CD14-positive monocyte (primary cell): Measurements from ENCODE around the gene ADCY1. TPM values are rescaled to one million over a fixed set of nuclear protein-coding genes. Genes with fewer than 3 reads are reported as not detected.

ENCODE experiments used
- DNase-seq, 3 donors: peaks; one replicate each; pipeline ENCODE4 v3.0.0-alpha.2; 2011 to 2022
- H2AFZ ChIP-seq: 2 replicates; pipeline ENCODE4 v1.6.0; 2012; ENCODE audit warnings: mild to moderate bottlenecking, low read depth, low read length, inconsistent platforms; ENCODE audit not compliant: insufficient read depth, poor library complexity, severe bottlenecking
- H3K27ac ChIP-seq, 2 donors: 1 replicate in 1 of 2; 2 replicates in 1 of 2; pipeline ENCODE4 v1.5.1; 2012 to 2013; ENCODE audit warnings: low read length in 2 of 2, control low read depth in 1 of 2, inconsistent platforms in 1 of 2, low read depth in 1 of 2, mild to moderate bottlenecking in 1 of 2
- H3K27me3 ChIP-seq, 2 donors: one replicate each; pipeline versions ENCODE4 v1.6.0 to v1.6.1; 2011 to 2013; ENCODE audit warnings: low read length in 2 of 2; ENCODE audit not compliant: control insufficient read depth in 2 of 2, insufficient read depth in 2 of 2
- H3K36me3 ChIP-seq, 2 donors: replicated peaks in 1 of 2; 1 replicate in 1 of 2; 2 replicates in 1 of 2; pipeline versions ENCODE4 v1.5.1 to v1.6.1; 2012 to 2013; ENCODE audit warnings: low read length in 2 of 2, control low read depth in 1 of 2, inconsistent platforms in 1 of 2, mild to moderate bottlenecking in 1 of 2; ENCODE audit not compliant: insufficient read depth in 2 of 2, control insufficient read depth in 1 of 2
- H3K4me1 ChIP-seq, 2 donors: 1 replicate in 1 of 2; 2 replicates in 1 of 2; pipeline versions ENCODE4 v1.5.1 to v1.6.1; 2012 to 2013; ENCODE audit warnings: low read length in 2 of 2, control low read depth in 1 of 2, inconsistent platforms in 1 of 2, mild to moderate bottlenecking in 1 of 2, moderate library complexity in 1 of 2; ENCODE audit not compliant: insufficient read depth in 2 of 2, control insufficient read depth in 1 of 2
- H3K4me2 ChIP-seq: replicated peaks from 2 replicates; pipeline ENCODE3; 2012; ENCODE audit warnings: low read length, moderate library complexity, mild to moderate bottlenecking; ENCODE audit not compliant: poor library complexity, severe bottlenecking; ENCODE audit errors: extremely low read depth
- H3K4me3 ChIP-seq, 3 experiments: fragments of 200-600 bp in 1 of 3; sonication (generic) in 1 of 3; replicated peaks in 1 of 3; 1 replicate in 2 of 3; 2 replicates in 1 of 3; pipeline ENCODE4 v1.5.1; 2011 to 2013; ENCODE audit warnings: low read length in 3 of 3, mild to moderate bottlenecking in 3 of 3, control low read depth in 2 of 3, low read depth in 2 of 3, inconsistent platforms in 1 of 3, moderate library complexity in 1 of 3
- H3K79me2 ChIP-seq: 2 replicates; pipeline ENCODE4 v1.6.0; 2012; ENCODE audit warnings: mild to moderate bottlenecking, control low read depth, inconsistent platforms, low read length, moderate library complexity; ENCODE audit not compliant: insufficient read depth
- H3K9ac ChIP-seq: 2 replicates; pipeline ENCODE4 v1.6.0; 2017; ENCODE audit warnings: low read length, mild to moderate bottlenecking; ENCODE audit not compliant: insufficient read depth, poor library complexity, severe bottlenecking
- H3K9me3 ChIP-seq, 2 donors: replicated peaks in 1 of 2; 1 replicate in 1 of 2; 2 replicates in 1 of 2; pipeline versions ENCODE4 v1.5.1 to v1.6.1; 2012 to 2013; ENCODE audit warnings: low read length in 2 of 2, control low read depth in 1 of 2; ENCODE audit not compliant: control insufficient read depth in 1 of 2, insufficient read depth in 1 of 2
- H4K20me1 ChIP-seq: 2 replicates; pipeline ENCODE4 v1.6.0; 2012; ENCODE audit warnings: mild to moderate bottlenecking, low read length, control low read depth, moderate library complexity; ENCODE audit not compliant: insufficient read depth
- H3K27ac Mint-ChIP-seq, 7 donors: one replicate each; pipeline ENCODE4 v1.8.0; 2020; ENCODE audit warnings: mild to moderate bottlenecking in 7 of 7, mixed read lengths in 7 of 7, moderate library complexity in 6 of 7, inconsistent platforms in 2 of 7
- H3K27me3 Mint-ChIP-seq, 3 donors: one replicate each; pipeline ENCODE4 v1.8.0; 2021 to 2022; ENCODE audit warnings: low read depth in 3 of 3, mild to moderate bottlenecking in 3 of 3, mixed read lengths in 3 of 3, moderate library complexity in 3 of 3, inconsistent platforms in 1 of 3
- H3K36me3 Mint-ChIP-seq, 2 donors: one replicate each; pipeline ENCODE4 v1.8.0; 2020; ENCODE audit warnings: mixed read lengths in 2 of 2, inconsistent platforms in 1 of 2, mild to moderate bottlenecking in 1 of 2
- H3K4me1 Mint-ChIP-seq: one replicate; pipeline ENCODE4 v1.8.0; 2020; ENCODE audit warnings: mild to moderate bottlenecking, mixed read lengths
- H3K4me3 Mint-ChIP-seq, 2 donors: one replicate each; pipeline ENCODE4 v1.8.0; 2020; ENCODE audit warnings: mild to moderate bottlenecking in 2 of 2, mixed read lengths in 2 of 2, moderate library complexity in 1 of 2
- H3K9me3 Mint-ChIP-seq, 7 donors: one replicate each; pipeline ENCODE4 v1.8.0; 2020 to 2022; ENCODE audit warnings: mixed read lengths in 7 of 7, mild to moderate bottlenecking in 6 of 7, moderate library complexity in 6 of 7, inconsistent platforms in 2 of 7
- WGBS: methylation state at CpG from one replicate; pipeline ENCODE4 v1.1.5; 2013; ENCODE audit warnings: missing lambda C conversion rate; ENCODE audit not compliant: insufficient coverage; 5-methylcytosine and 5-hydroxymethylcytosine counted together
- intact Hi-C, 2 donors: fragments of 100-400 bp; cut with micrococcal nuclease; formaldehyde crosslinking; loops; one replicate each; pipeline versions ENCODE4 v1.15.0 to v1.15.1; 2023
- polyA plus RNA-seq, 3 donors: library from polyadenylated mRNA; depleted of rRNA in 1 of 3; unstranded in 2 of 3; stranded (reverse) in 1 of 3; fragments of 300-500 nt in 2 of 3; fragments of >200 nt in 1 of 3; fragmentation: Illumina TruSeq in 2 of 3; gene quantifications; 1 replicate in 2 of 3; 2 replicates in 1 of 3; pipeline ENCODE4 v1.2.3, GENCODE V29; 2012 to 2021
- TF ChIP-seq, protein P1 (sequence below): fragments of 200-600 bp; IDR thresholded peaks from one replicate; pipeline ENCODE4 v1.8.0; 2022; ENCODE audit warnings: antibody characterized with exemption, mild to moderate bottlenecking

Gene ADCY1
- polyA plus RNA-seq, 3 donors: 0.01 TPM; not detected in 2

DNA sequence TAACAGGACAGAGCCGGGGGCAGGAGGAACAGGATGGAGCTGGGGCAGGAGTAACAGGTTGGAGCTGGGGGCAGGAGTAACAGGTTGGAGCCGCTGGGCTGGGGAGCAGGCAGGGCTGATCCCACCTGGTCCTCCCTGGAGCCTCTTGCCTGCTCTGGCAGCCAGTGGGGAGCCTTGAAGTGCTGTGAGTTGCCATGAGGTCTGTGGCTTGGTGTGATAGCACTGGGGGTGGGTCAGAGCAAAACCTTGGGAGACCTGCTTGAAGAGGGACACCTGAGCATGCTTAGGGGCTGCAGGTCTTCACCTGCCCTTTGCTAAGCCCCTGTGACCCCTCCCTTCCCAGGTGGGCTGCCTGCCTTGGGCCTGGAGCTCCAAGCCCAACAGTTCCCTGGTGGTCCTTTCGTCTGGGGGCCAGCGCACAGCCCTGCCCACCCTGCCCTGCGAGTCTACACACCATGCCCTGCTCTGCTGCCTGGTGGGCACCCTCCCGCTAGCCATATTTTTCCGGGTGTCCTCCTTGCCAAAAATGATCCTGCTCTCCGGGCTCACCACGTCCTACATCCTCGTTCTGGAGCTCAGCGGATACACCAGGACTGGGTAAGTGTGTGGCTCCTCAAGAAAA, 111.6 kb downstream of the ADCY1 start:
- no peak overlapping the region for H3K27ac ChIP-seq
- peak overlapping the region in 3 of 7 donors; percentile 23 to 59 (median 44) for H3K27ac Mint-ChIP-seq
- H3K4me2 ChIP-seq: no peak overlapping the region
- no peaks in the 10 kb centered on the region for H3K79me2 ChIP-seq
- TF ChIP-seq, protein P1, sequence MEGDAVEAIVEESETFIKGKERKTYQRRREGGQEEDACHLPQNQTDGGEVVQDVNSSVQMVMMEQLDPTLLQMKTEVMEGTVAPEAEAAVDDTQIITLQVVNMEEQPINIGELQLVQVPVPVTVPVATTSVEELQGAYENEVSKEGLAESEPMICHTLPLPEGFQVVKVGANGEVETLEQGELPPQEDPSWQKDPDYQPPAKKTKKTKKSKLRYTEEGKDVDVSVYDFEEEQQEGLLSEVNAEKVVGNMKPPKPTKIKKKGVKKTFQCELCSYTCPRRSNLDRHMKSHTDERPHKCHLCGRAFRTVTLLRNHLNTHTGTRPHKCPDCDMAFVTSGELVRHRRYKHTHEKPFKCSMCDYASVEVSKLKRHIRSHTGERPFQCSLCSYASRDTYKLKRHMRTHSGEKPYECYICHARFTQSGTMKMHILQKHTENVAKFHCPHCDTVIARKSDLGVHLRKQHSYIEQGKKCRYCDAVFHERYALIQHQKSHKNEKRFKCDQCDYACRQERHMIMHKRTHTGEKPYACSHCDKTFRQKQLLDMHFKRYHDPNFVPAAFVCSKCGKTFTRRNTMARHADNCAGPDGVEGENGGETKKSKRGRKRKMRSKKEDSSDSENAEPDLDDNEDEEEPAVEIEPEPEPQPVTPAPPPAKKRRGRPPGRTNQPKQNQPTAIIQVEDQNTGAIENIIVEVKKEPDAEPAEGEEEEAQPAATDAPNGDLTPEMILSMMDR: no peak
- H3K27me3 Mint-ChIP-seq: peaks cover 0 to 5% (median 2%) of the 10 kb centered on the region in 3 donors
- no peaks in the 10 kb centered on the region for H3K9me3 ChIP-seq
- no peaks in the 10 kb centered on the region for H3K27me3 ChIP-seq
- intact Hi-C loops: no loop called here
- peak overlapping the region in 1 of 2 donors; percentile 31 for H3K4me3 Mint-ChIP-seq
- WGBS: 93% methylated on average over 11 of the region's 11 CpGs
- H3K9me3 Mint-ChIP-seq: peaks cover 0 to 3% (median under 1%) of the 10 kb centered on the region in 7 donors
- no peak for DNase-seq
- no peaks in the 10 kb centered on the region for H3K4me1 ChIP-seq
- H3K36me3 Mint-ChIP-seq: no peaks in the 10 kb centered on the region
- no peak overlapping the region for H2AFZ ChIP-seq
- H3K9ac ChIP-seq: no peak overlapping the region
- H3K4me1 Mint-ChIP-seq: no peaks in the 10 kb centered on the region
- no peaks in the 10 kb centered on the region for H4K20me1 ChIP-seq
- no peak overlapping the region for H3K4me3 ChIP-seq
- no peaks in the 10 kb centered on the region for H3K36me3 ChIP-seq

DNA sequence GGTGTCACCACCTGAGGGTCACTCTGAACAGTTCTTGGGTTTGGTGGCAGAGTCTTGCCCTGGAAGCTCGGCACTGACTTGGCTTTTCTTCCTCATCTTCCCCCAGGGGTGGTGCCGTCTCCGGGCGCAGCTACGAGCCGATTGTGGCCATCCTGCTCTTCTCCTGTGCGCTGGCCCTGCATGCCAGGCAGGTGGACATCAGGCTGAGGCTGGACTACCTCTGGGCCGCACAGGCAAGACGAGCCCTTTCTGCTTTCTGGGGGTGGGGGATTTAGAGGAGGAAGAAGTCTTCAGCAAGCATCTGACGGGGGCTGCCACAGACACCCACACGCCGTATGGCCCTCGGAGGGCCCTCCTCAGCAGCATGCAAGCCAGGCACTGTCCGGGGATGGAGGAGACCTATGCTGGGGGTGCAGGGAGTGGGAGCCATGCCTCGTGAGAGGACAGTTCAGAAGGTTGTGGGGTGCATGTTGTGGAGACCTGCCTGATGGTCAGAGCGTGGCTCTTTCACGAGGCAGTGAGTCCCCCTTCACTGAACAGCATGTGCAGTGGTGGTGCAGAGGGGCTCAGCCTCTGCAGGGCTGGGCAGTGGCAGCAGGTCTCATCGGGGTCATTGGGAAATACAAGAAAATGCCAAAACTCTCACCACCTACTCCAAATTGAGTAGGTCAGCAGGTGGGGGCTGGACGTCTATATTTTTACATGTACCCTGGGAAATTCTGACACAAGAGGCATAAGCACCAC, 112.4 kb downstream of the ADCY1 start:
- no peak for DNase-seq
- no peak overlapping the region for H3K4me3 ChIP-seq
- Mint-ChIP-seq H3K4me1 (no peaks in the 10 kb centered on the region), H3K4me3 (no peak overlapping the region), H3K27me3 (peaks cover 0 to 5% (median 2%) of the 10 kb centered on the region in 3 donors), H3K36me3 (no peaks in the 10 kb centered on the region), H3K27ac (no peak overlapping the region), H3K9me3 (peaks cover 0 to 3% (median 1%) of the 10 kb centered on the region in 7 donors)
- TF ChIP-seq, protein P1: no peak
- H3K79me2 ChIP-seq: no peaks in the 10 kb centered on the region
- H3K27me3 ChIP-seq: no peaks in the 10 kb centered on the region
- WGBS: 91% methylated on average over 17 of the region's 19 CpGs
- no peak overlapping the region for H3K27ac ChIP-seq
- H3K36me3 ChIP-seq: no peaks in the 10 kb centered on the region
- H3K9ac ChIP-seq: no peak overlapping the region
- intact Hi-C loops: no loop called here
- no peak overlapping the region for H2AFZ ChIP-seq
- H3K4me2 ChIP-seq: no peak overlapping the region
- H3K9me3 ChIP-seq: no peaks in the 10 kb centered on the region
- no peaks in the 10 kb centered on the region for H4K20me1 ChIP-seq
- no peaks in the 10 kb centered on the region for H3K4me1 ChIP-seq
